HepG2 (cell line): ENCODE measurements around the gene SUCLA2. TPM values are rescaled to one million over a fixed set of nuclear protein-coding genes. Genes with fewer than 3 reads are reported as not detected.

Experiments used
- CAMTA2 ChIP-seq: sonication (generic); formaldehyde crosslinking; IDR thresholded peaks from 2 replicates; pipeline ENCODE4 v1.4.0; 2020; ENCODE audit warnings: mild to moderate bottlenecking, missing genetic modification reagents, borderline replicate concordance
- CCDC6 ChIP-seq: sonication (generic); formaldehyde crosslinking; IDR thresholded peaks from 2 replicates; pipeline ENCODE4 v1.8.1; 2022; ENCODE audit warnings: mild to moderate bottlenecking, missing genetic modification reagents, moderate library complexity
- KAT7 ChIP-seq: IDR thresholded peaks from 2 replicates; pipeline ENCODE4 v1.6.1; 2018; ENCODE audit warnings: borderline replicate concordance, missing compliant biosample characterization
- SMAD3 ChIP-seq: sonication (generic); formaldehyde crosslinking; IDR thresholded peaks from 2 replicates; pipeline ENCODE4 v1.4.0; 2020; ENCODE audit warnings: missing genetic modification reagents
- SYNCRIP ChIP-seq: fragments of 200-400 bp; formaldehyde crosslinking; IDR thresholded peaks from 2 replicates; pipeline ENCODE4 v1.6.1; 2018; ENCODE audit warnings: mild to moderate bottlenecking, low read depth, low read length; ENCODE audit not compliant: insufficient read depth
- THYN1 ChIP-seq: sonication (generic); formaldehyde crosslinking; IDR thresholded peaks from 2 replicates; pipeline ENCODE4 v1.8.1; 2023; ENCODE audit warnings: low read depth, mild to moderate bottlenecking, moderate library complexity, missing genetic modification reagents, borderline replicate concordance
- XBP1 ChIP-seq: sonication (generic); formaldehyde crosslinking; IDR thresholded peaks from 2 replicates; pipeline ENCODE4 v1.5.0; 2020; ENCODE audit warnings: missing genetic modification reagents
- ZC3H13 ChIP-seq: sonication (generic); formaldehyde crosslinking; IDR thresholded peaks from 2 replicates; pipeline ENCODE4 v1.8.1; 2023; ENCODE audit warnings: mild to moderate bottlenecking, missing genetic modification reagents, moderate library complexity
- ZNF331 ChIP-seq: sonication (generic); formaldehyde crosslinking; IDR thresholded peaks from 2 replicates; pipeline ENCODE4 v1.4.0; 2020; ENCODE audit warnings: missing genetic modification reagents
- ZNF33B ChIP-seq: sonication (generic); formaldehyde crosslinking; IDR thresholded peaks from 2 replicates; pipeline ENCODE4 v1.5.1; 2020; ENCODE audit warnings: mild to moderate bottlenecking, missing genetic modification reagents
- ZNF431 ChIP-seq: sonication (generic); formaldehyde crosslinking; IDR thresholded peaks from 2 replicates; pipeline ENCODE4 v1.9.0; 2022; ENCODE audit warnings: missing genetic modification reagents, low read depth, mild to moderate bottlenecking, borderline replicate concordance
- polyA plus RNA-seq, 8 experiments: library from polyadenylated mRNA; depleted of rRNA in 3 of 8; stranded (reverse) in 7 of 8; unstranded in 1 of 8; fragments of >200 nt; fragmentation: Illumina TruSeq in 4 of 8; extraction: Trizol in 4 of 8; gene quantifications; 2 replicates each; pipeline versions ENCODE4 v1.2.1 to v1.2.3, GENCODE V29; 2011 to 2016; ENCODE audit warnings: low read depth in 4 of 8, missing spikeins in 1 of 8, mixed read lengths in 1 of 8; ENCODE audit not compliant: insufficient read depth in 1 of 8
- total RNA-seq, 5 experiments: library from RNA; depleted of rRNA; stranded (reverse); fragments of >200 nt; fragmentation: Illumina TruSeq; extraction: Trizol; gene quantifications; 2 replicates each; pipeline ENCODE4 v1.2.3, GENCODE V29; 2016; ENCODE audit warnings: low read depth in 1 of 5
- TF ChIP-seq, protein P1 (sequence below): sonication (generic); formaldehyde crosslinking; IDR thresholded peaks from 2 replicates; pipeline ENCODE4 v1.8.0; 2022; ENCODE audit warnings: mild to moderate bottlenecking, missing genetic modification reagents; ENCODE audit not compliant: insufficient replicate concordance
- TF ChIP-seq, protein P2 (sequence below): sonication (generic); formaldehyde crosslinking; IDR thresholded peaks from 2 replicates; pipeline ENCODE4 v1.5.1; 2020; ENCODE audit warnings: missing genetic modification reagents, mild to moderate bottlenecking, borderline replicate concordance
- TF ChIP-seq, protein P3 (sequence below): sonication (generic); formaldehyde crosslinking; IDR thresholded peaks from 2 replicates; pipeline ENCODE4 v1.4.0; 2020; ENCODE audit warnings: missing genetic modification reagents
- TF ChIP-seq, protein P4 (sequence below): sonication (generic); formaldehyde crosslinking; IDR thresholded peaks from 2 replicates; pipeline ENCODE4 v1.5.0; 2020; ENCODE audit warnings: mild to moderate bottlenecking, missing genetic modification reagents, borderline replicate concordance
- TF ChIP-seq, protein P5 (sequence below): sonication (generic); formaldehyde crosslinking; IDR thresholded peaks from 2 replicates; pipeline ENCODE4 v1.5.1; 2020; ENCODE audit warnings: mild to moderate bottlenecking, missing genetic modification reagents, moderate library complexity

Gene SUCLA2
- total and polyA plus RNA-seq, 2 of the 13 experiments (the other 11 are each of a cell fraction or from before 2014, with no cell fraction given): 28.4 to 77.1 TPM

DNA sequence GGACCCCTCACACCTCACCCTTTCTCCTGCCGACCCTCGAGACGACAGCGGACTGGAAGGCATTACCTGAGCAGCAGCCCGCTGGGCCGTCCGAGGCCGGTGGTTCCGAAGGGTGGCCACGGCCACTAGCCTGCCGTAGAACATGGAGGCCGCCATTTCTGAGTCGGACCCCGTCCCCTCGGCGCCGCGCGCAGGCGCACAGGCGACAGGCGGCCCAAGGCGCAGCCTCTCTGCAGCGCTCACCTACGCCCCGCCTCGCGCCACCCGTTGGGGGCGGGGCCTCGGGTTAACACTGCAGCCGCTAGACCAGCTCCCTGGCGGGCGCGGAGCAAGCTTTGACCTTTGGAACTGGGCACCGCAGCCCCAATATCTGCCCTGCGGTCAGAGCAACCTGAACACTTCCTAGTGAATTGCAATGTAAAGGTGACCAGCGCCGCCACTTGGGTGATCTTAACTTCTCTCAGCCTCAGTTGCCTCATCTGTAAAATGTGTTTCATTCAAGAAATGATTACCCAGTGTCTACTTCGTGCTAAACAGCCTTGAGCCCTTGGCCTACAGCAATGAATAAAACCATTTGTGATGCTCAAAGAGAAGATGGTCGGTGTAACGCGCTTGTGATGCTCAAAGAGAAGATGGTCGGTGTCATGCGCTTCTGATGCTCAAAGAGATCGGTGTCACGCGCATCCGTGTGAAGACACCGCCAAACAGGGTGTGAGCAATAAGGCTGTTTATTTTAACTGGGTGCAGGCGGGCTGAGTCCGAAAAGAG lies at the start of gene SUCLA2 (continued):
- TF ChIP-seq, protein P1, sequence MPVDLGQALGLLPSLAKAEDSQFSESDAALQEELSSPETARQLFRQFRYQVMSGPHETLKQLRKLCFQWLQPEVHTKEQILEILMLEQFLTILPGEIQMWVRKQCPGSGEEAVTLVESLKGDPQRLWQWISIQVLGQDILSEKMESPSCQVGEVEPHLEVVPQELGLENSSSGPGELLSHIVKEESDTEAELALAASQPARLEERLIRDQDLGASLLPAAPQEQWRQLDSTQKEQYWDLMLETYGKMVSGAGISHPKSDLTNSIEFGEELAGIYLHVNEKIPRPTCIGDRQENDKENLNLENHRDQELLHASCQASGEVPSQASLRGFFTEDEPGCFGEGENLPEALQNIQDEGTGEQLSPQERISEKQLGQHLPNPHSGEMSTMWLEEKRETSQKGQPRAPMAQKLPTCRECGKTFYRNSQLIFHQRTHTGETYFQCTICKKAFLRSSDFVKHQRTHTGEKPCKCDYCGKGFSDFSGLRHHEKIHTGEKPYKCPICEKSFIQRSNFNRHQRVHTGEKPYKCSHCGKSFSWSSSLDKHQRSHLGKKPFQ (CRISPR knock-in tag): peak; percentile 5
- TF ChIP-seq, protein P2, sequence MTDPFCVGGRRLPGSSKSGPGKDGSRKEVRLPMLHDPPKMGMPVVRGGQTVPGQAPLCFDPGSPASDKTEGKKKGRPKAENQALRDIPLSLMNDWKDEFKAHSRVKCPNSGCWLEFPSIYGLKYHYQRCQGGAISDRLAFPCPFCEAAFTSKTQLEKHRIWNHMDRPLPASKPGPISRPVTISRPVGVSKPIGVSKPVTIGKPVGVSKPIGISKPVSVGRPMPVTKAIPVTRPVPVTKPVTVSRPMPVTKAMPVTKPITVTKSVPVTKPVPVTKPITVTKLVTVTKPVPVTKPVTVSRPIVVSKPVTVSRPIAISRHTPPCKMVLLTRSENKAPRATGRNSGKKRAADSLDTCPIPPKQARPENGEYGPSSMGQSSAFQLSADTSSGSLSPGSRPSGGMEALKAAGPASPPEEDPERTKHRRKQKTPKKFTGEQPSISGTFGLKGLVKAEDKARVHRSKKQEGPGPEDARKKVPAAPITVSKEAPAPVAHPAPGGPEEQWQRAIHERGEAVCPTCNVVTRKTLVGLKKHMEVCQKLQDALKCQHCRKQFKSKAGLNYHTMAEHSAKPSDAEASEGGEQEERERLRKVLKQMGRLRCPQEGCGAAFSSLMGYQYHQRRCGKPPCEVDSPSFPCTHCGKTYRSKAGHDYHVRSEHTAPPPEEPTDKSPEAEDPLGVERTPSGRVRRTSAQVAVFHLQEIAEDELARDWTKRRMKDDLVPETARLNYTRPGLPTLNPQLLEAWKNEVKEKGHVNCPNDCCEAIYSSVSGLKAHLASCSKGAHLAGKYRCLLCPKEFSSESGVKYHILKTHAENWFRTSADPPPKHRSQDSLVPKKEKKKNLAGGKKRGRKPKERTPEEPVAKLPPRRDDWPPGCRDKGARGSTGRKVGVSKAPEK (CRISPR knock-in tag): no peak; the same call in 1 of the 2 replicates
- TF ChIP-seq, protein P3, sequence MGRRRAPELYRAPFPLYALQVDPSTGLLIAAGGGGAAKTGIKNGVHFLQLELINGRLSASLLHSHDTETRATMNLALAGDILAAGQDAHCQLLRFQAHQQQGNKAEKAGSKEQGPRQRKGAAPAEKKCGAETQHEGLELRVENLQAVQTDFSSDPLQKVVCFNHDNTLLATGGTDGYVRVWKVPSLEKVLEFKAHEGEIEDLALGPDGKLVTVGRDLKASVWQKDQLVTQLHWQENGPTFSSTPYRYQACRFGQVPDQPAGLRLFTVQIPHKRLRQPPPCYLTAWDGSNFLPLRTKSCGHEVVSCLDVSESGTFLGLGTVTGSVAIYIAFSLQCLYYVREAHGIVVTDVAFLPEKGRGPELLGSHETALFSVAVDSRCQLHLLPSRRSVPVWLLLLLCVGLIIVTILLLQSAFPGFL (CRISPR knock-in tag): no peak
- TF ChIP-seq CAMTA2 (CRISPR knock-in tag): no peak
- peak; percentile 57 for TF ChIP-seq ZNF331 (CRISPR knock-in tag)
- no peak for TF ChIP-seq CCDC6 (CRISPR knock-in tag)
- TF ChIP-seq ZNF431 (CRISPR knock-in tag): peak; percentile 76; the same call in 1 of the 2 replicates
- TF ChIP-seq, protein P4, sequence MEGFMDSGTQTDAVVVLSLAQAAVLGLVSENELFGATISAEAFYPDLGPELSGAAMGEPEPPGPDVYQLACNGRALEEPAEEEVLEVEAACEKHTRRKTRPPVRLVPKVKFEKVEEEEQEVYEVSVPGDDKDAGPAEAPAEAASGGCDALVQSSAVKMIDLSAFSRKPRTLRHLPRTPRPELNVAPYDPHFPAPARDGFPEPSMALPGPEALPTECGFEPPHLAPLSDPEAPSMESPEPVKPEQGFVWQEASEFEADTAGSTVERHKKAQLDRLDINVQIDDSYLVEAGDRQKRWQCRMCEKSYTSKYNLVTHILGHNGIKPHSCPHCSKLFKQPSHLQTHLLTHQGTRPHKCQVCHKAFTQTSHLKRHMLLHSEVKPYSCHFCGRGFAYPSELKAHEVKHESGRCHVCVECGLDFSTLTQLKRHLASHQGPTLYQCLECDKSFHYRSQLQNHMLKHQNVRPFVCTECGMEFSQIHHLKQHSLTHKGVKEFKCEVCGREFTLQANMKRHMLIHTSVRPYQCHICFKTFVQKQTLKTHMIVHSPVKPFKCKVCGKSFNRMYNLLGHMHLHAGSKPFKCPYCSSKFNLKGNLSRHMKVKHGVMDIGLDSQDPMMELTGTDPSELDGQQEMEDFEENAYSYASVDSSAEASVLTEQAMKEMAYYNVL: peak; percentile 76; the same call in 1 of the 2 replicates
- TF ChIP-seq SMAD3 (CRISPR knock-in tag): peak; percentile 66; the same call in 1 of the 2 replicates
- TF ChIP-seq, protein P5, sequence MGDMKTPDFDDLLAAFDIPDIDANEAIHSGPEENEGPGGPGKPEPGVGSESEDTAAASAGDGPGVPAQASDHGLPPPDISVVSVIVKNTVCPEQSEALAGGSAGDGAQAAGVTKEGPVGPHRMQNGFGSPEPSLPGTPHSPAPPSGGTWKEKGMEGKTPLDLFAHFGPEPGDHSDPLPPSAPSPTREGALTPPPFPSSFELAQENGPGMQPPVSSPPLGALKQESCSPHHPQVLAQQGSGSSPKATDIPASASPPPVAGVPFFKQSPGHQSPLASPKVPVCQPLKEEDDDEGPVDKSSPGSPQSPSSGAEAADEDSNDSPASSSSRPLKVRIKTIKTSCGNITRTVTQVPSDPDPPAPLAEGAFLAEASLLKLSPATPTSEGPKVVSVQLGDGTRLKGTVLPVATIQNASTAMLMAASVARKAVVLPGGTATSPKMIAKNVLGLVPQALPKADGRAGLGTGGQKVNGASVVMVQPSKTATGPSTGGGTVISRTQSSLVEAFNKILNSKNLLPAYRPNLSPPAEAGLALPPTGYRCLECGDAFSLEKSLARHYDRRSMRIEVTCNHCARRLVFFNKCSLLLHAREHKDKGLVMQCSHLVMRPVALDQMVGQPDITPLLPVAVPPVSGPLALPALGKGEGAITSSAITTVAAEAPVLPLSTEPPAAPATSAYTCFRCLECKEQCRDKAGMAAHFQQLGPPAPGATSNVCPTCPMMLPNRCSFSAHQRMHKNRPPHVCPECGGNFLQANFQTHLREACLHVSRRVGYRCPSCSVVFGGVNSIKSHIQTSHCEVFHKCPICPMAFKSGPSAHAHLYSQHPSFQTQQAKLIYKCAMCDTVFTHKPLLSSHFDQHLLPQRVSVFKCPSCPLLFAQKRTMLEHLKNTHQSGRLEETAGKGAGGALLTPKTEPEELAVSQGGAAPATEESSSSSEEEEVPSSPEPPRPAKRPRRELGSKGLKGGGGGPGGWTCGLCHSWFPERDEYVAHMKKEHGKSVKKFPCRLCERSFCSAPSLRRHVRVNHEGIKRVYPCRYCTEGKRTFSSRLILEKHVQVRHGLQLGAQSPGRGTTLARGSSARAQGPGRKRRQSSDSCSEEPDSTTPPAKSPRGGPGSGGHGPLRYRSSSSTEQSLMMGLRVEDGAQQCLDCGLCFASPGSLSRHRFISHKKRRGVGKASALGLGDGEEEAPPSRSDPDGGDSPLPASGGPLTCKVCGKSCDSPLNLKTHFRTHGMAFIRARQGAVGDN: peak; percentile 86
- TF ChIP-seq ZC3H13 (CRISPR knock-in tag): peak; percentile 61; the same call in 1 of the 2 replicates
- TF ChIP-seq THYN1: no peak
- peak; percentile 92 for TF ChIP-seq KAT7 (CRISPR knock-in tag)
- no peak for TF ChIP-seq XBP1 (CRISPR knock-in tag)
- TF ChIP-seq ZNF33B (CRISPR knock-in tag): no peak
- TF ChIP-seq SYNCRIP: no peak
